G401.6 (cell line): ENCODE results near the gene SLC8A2.
"Not testable (repeated sequence)": the region's sequence is repeated elsewhere in the genome, so short reads cannot be mapped to it uniquely, and the experiment has no call there.

Source experiments
- FAIRE-seq: peaks from 2 replicates; lab custom pipeline; 2012; peaks lifted over from hg19 to GRCh38; lab: Jason Lieb, UNC

SLC8A2 gene

DNA sequence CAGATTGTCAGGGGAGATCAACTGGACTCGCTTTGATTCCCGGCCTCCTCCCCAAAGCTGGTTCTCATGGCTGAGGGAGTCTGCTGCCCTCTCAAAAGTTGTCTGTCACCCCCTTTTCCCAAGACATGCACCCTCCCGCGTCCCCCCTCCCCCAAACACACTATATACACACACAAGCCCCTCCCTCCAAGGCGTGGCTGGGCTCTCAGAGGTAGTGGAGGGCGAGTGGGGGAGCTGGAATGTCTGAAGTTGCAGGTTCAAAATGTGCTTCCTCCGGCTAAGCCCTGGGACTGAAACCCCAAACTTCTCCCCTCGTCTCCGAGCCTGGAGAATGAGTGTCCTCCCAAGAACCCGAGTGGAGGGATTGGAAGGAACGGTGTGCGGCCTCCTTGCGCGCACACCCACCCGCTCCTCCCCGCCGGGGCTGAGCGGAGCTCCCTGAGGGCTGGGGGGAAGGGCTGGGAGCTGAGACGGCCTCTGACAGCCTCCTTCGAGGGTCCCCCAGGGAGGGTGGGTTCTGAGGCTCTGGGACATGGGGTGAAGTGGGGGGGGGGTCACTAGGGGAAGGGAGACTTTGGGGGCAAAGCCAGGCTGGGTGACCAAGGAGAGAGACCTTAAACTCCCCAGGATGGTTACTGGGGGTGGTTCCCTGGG, 42.4 kb downstream of the SLC8A2 start:
- FAIRE-seq: no peak

DNA sequence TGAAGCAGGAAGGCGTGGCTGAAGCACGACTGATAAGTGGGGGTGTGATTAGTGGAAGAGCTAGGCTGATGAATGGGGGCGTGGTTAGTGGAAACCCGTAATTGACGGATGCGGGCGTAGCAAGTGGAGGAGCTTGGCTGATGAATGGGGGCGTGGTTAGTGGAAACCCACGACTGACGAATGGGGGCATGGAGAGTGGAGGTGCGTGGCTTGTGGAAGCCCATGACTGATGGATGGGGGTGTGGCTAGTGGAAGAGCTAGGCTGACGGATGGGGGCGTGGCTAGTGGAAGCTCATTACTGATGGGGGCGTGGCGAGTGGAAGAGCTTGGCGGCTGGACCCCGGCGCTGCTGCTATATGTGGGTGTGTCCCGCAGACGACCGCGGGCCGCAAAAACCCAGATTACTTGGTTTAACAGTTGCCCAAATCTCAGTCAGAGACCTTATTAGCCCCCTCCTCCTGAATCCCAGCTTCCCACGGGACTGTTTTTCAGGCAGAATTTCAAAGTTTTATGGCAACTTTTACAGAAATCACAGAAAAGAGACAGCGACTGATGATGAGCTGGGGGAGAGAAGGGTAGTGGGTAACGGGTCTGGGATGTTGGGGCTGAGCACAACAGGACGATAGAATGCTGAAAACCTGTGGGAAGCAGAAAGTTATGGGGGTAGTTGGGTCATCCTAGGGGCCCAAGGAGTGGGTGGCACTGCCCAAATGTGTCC, 43.4 kb downstream of the SLC8A2 start:
- FAIRE-seq: peak; percentile 100

DNA sequence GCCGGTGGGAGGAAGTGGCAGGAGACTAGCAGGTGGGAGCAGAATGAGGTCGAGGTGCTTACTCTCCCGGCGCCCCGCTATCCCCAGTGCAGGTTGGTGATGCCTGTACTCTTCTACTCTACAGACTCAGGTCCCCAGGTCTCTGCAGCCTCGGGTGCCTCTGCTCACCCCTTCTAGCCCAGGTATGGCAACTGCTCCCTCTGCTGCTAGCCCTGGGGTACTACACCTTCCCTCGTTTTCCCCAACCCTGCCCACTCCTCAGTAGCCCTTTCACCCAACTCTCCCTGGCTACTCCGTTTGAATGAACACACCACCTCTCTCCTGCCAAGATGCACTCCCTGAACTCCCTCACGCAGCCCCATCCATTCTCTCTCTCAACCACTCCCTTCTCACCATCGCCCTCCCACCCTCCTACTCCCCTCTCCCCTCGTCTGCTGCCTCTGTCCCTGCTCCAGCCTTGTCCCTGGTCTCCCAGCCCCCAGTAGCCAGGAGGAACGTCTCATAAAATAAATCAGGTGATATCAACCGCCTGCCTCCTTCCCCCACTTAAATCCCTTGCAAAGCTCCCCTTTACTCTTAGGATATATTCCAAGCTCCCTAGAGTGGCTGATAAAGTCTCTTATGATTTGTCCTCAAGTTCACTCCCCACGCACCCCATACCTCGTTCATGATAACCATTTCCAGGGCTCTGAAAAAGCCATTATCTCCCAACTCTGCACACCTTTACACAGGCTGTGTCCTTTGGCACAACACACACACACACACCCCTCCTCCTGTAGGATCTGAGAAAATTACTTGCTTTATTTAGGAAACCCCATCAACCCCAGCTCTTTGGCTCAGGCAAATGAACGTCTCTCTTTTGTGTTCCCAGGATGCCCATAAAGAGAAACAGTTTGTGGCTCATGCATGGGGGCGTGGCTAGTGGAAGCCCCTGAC, 44.2 kb downstream of the SLC8A2 start:
- peak; percentile 89 for FAIRE-seq

DNA sequence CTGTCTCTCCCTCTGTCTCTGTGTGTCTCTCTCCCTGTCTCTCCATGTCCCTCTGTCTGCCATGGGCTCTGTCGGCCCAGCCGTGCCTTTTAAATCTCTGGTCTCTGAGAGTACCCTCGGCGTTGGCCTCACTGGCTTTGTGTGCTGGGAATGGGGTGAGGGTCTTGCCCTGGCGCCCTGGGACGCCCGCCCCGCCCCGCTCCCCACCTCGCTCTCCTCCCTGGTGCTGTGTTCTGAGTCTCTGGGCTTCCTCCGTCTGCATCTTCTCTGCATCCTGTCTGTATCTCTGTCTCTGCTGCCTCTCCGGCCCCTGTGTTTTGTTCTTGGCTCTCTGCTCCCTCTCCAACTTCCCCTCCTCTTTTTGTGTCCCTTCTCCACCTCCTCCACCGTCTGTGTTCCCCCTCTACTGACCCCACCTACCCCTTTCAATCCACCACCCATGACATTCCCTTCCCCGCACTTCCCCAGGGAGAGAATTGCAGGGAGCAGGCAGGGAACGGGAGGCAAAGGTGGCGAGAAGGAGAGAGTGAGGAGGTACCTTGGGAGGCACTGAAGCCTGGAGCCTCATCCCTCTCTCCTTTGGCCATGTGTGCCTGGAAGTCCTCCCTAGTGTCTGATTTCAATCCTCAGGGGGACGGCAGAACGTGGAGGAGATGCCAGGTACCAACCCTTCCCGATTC, 48.4 kb downstream of the SLC8A2 start:
- no peak for FAIRE-seq

DNA sequence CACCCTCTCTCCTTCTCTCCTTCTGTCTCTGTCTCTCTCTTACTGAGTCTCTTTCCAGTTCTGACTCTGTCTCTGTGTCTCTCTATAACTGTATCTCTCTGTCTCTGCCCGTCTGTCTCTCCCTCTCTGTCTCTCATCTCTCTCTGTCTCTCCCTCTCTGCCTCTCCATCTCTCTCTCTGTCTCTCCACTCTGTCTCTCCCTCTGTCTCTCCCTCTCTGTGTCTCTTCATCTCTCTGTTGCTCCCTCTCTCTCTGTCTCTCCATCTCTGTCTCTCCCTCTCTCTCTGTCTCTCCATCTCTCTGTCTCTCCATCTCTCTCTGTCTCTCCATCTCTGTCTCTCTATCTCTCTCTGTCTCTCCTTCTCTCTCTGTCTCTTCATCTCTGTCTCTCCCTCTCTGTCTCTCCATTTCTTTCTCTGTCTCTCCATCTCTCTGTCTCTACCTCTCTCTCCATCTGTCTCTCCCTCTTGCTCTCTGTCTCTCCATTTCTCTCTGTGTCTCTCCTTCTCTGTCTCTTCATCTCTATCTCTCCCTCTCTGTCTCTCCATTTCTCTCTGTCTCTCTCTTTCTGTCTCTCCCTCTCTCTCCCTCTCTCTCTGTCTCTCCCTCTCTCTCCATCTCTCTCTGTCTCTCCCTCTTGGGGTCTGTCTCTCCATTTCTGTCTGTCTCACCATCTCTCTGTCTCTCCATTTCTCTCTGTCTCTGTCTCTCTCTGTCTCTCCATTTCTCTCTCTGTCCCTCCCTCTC, 49.1 kb downstream of the SLC8A2 start:
- FAIRE-seq: no peak

DNA sequence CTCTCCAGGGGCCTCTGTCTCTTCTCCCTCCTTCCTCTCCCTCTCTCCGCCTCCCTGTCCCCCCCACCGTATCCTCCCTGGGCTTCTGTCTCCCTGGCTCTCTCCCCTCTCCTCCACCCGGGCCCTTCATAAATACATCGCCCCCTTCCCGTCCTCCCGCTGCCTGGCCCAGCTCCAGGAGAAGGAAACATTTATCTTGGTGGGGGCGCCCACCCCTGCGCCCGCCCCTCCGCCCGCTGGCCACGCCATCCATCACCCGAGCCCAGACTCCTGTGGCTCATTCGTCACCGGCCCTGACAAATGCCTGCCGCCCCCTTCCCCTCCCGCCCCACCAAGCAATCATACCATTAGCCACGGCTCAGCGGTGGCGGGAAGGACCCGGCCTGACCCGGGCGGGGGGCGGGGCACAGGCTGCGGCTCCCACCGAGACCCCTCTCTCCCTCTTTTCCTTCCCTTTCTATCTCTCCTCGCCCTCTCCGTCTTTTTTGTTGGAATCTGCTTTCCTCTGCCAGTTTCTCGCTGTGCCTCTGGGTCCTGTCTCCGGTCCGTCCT, 49.8 kb downstream of the SLC8A2 start:
- FAIRE-seq: no peak

DNA sequence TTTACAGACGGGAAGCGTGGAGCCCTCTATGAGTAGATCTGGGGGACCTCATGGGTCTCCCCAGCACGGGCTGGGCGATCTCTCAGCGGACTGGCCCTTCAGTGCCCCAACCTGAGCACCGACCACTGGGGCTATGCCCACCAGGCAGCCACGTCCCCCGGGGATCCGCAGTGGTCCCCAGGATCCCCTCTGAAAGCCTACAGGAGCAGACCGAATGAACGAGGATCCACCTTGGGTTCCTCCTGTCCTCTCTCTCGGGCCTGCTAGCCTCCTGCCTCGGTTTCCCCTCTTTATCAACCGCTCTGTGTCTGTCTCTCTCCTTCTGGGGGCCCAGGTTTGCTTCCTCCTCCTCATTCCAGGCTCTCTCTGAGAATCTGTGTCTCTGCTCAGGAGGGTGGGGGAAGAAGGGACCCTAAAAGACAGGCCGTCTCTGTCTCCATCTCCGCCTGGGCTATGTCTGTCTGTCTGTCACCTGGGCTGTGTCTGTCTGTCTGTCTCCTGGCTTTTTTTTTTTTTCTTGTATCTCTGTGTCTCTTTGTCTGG, 50.4 kb downstream of the SLC8A2 start:
- no peak for FAIRE-seq

DNA sequence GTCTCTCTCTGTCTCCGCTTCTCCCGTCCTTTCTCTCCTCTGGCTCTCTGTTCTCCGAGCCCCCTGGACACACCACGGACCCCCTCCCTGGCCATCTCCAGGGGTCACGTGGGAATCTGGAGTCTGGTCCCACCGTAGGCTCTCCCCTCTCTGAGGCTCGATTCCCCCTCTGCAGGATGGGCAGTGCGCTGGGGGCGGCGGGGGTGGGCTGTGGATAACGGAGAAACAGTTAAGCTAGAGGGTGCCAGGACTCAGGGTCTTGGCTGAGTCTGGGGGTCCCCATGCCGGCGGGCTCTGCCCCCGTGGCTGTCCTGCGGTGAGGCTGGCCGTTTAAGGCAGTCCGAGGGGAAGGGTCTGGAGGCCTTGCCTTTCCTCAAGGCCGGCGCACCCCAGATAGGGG, 51.9 kb downstream of the SLC8A2 start:
- no peak for FAIRE-seq

DNA sequence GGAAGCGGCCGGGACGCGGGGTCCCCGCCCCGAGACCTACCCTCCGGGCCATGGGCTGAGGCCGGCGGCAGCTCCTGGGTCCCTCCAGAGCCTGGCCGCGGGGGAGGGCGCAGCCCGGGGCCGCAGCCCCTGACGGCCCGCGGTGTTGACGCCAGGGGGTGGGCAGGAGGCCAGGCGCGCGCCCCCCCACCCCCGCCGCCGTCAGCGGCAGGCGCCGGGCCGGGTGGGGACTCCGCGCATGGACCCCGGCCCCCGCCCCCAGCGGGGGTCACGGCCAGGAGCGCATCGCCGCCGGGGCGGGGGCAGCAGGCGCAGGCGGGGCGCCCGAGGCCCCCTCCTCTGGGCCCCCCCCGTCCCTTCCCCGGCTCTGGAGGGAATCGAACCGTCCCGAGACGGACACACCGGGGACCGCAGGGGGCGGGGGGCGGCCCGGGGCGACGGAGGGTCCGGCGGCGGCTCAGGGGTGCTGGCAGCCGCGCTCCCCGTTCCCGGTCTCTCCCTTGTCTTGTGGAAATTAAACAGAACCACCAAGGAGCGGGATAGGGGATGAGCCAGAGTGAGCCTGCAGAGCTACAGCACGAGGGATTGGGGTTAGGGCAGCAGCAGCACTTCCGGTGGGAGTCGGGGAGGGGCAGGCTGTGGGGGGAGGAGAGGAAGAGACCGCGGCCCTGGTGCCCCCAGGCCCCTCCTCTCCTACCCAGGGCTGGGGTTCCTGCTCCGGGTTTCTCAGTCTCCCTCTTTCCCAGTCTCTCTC, 52.5 kb downstream of the SLC8A2 start, which contains the start of gene MEIS3:
MEIS3 (minus strand) TSS at position 498 of the 754 bp plus-strand sequence; CDS start at position 52, 446 bp downstream.
- FAIRE-seq: no peak

DNA sequence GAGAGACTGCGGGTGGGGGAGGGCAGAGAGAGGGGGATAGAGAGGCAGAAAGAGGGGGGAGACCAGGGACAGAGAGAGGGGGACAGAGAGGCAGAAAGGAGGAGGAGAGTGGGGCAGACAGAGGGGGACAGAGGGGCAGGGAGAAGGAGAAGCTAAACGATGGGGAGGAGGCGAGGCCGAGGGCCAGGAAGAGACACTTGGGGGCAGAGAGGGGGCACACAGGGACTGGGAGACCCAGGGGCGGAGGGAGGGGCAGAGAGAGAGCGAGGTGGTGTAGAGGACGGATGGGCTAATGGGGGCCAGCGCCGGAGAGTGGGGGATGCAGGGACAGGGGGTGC, 53.0 kb downstream of the SLC8A2 start:
- no peak for FAIRE-seq

DNA sequence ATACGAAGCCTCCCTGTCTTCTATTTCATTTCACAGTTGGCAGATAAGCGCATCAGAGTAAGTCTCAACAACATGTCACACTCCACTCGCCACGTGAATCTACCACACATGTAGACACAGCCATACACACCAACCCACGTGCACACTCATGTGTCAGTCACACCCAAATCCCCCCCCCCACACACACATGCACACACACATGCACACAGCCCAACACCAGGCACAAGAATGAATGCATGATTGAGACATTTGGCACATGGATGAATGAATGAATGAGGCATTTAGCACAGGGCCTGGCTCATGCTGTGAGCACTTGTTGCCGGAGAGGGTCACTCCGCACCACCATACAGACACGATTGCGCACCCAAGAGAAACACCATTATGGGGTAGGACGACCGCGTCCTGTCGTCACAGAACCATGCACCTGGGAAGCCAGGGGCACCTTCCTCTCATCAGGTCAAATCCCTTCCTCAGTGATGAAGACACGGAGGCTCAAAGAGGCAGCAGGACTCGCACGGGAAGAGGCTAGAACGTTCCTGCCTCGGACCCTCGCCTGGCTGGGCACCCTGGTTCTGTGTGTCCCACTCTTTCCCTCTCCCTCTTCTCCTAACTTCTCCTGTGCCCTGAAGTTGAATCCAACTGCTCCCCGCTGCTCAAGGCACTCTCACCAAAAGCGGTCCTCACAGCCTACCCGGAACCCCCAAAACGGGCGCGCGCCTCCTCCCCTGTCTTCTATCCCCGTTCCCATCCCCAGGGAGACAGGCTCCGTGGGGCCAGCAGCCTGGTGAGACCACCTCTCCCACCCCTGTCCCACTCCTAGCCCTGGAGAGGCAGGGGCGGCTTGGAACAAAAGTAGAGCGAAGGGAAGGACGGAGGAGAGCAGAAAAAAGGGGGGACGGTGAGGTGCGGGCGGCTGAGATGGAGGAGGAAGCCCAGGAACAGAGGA, 53.7 kb downstream of the SLC8A2 start:
- FAIRE-seq: no peak

DNA sequence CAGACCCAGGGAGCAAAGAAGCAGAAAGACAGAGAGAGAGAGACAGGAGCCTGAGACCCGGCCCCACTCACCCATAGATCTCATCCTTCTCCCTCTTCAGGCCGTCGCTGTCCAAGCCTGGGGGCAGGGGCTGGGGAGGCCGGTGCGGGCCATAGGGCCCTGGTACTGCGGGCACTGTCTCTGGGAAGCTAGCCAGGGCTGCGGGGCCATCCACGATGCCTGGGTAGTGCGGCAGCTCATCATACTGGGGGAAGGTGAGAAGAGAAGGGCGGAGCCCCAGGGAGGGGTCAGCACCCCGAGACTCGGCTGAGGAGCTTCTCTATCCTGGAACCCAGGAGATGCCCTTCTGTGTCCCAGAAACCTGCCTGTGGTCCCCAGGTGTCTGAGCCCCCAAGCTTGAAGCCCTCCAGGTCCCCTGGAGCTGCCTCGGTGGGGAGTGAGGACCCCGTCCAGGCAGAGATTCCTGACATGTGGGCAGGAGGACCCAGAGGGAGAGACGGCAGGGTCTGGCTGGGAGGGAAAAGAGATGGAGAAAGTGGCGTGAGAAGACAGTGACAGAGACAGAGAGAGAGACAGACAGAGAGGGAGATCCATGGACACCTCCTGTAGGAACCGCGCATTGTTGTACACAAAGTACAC, 54.5 kb downstream of the SLC8A2 start:
- FAIRE-seq: no peak

DNA sequence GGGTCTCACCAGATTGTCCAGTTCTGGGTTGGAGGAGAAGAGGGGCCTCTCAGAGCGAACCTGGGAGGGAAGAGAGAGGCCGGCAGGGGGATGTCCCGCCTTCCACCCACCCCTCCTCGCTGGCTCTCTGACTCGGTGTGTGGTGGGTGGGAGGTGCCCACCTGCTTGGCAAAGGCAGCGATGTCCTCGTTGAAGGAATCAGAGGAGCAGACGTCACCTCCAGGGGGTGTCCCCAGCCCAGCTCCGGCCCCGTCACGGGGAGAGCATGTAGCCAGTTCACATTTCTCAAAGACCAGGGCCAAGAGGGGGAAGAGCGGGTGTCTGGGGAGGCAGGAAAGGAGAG, 55.1 kb downstream of the SLC8A2 start:
- no peak for FAIRE-seq

DNA sequence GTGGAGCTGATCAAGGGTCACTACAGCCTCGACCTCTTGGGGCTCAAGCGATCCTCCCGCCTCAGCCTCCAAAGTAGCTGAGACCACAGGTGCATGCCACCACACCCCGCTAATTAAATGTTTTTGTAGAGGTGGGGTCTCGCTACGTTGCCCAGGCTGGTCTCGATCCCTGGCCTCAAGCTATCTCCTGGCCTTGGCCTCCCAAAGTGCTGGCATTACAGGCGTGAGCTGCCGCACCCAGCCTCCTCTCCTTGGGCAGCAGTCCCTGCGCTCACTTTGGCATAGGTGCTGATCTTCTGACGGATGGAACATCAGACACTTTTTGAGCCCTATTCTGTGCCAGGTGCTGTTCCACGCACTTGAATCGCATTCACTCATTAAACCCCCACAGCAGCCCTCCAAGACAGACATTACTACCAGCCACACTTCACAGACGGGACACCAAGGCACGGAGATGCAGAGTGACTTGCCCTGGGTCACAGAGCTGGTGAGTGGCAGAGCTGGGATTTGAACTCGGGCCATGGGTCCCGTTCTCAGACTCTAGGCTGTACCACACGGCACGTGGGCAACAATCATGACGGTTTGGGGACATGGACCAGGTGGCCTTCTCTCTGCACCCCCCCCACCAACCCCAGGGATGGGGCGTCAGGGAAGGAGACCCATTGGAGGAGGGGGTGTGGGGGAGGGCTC, 55.6 kb downstream of the SLC8A2 start:
- no peak for FAIRE-seq

DNA sequence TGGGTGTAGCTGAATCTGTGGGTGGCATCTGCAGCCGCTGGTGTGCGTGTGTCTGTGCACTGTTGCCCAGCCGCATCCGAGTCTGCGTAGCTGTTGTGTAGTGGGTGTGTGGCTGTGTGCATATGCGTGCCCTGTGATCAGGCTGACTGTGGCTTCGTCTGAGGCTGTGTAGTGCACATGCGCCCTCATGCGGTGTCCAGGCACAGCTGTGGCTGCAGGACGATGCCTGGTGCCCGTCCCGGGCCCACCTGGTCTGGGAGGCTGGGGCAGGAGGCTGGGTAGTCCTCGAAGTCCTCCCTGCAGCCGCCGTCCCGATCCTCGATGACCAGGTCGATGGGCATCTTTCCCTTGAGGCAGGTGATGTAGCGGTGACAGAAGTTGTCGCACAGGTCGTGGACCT, 57.2 kb downstream of the SLC8A2 start:
- no peak for FAIRE-seq

DNA sequence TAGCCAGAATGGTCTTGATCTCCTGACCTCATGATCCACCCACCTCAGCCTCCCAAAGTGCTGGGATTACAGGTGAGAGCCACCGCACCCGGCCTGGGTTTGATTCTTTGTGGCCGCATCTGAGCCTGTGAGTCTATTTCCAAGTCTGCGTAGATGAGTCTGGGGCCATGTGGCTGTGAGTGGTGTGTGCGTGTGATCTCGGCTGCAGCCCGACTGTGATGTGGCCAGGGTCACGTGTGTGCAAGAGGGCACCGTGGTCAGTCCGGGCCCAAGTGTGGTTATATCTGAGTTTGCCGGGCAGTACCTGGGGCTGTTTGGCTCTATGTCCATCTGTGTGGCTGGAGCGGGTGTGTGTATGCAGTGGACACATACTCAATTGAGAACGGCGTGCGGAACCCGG, 57.8 kb downstream of the SLC8A2 start:
- FAIRE-seq: no peak

DNA sequence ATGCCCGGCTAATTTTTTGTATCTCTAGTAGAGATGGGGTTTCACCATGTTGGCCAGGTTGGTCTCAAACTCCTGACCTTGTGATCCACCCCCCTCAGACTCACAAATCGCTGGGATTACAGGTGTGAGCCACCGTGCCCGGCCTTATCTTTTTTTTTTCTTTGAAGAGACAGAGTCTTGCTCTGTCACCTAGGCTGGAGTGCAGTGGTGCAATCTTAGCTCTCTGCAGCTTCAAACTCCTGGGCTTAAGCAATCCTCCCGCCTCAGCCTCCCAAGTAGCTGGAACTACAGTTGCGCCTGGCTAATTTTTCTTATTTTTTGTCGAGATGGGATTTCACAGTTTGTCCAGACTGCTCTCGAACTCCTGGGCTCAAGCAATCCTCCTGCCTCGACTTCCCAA, 60.0 kb downstream of the SLC8A2 start:
- not testable (repeated sequence) for FAIRE-seq

DNA sequence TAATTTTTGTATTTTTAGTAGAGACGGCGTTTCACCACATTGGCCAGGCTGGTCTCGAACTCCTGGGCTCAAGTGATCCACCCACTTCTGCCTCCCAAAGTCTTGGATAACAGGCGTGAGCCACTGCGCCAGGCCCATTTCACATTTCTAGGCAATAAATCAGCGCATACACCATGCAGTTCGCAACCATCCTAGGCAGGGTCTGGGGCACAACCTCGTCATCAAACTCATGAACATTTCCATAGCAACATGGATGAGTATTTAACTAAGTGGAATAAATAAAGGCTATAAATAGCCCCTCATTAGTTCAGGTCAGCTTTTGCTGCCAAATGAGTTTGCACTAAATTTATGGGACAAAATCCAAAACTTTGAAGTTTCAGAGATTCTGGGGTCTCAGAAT, 60.6 kb downstream of the SLC8A2 start:
- FAIRE-seq: no peak
